Panc1 (cell line): ENCODE results near the gene GPC3. TPM values are rescaled to one million over a fixed set of nuclear protein-coding genes. Genes with fewer than 3 reads are reported as not detected.

Experiments used
- ATAC-seq: fragments of 200-7000 bp; cut with Tn5 transposase; 2 replicates; pipeline ENCODE4 v1.9.1; 2020; ENCODE audit warnings: mild to moderate bottlenecking, moderate library complexity
- BruUV-seq: library from RNA; stranded (reverse); fragments of 400-500 nt; replicated peaks from 2 replicates; lab custom pipeline; 2021; lab: Mats Ljungman, UMichigan
- CTCF ChIA-PET: fragments of 300-600 bp; sonication (Branson Sonifier 250); formaldehyde crosslinking; loops from one replicate; lab custom pipeline; 2022; ENCODE audit warnings: antibody characterized with exemption; lab: Charles Lee
- POLR2A ChIA-PET: fragments of 300-600 bp; sonication (Branson Sonifier 250); formaldehyde crosslinking; loops from one replicate; lab custom pipeline; 2022; ENCODE audit warnings: antibody characterized with exemption; lab: Charles Lee
- DNase-seq: peaks from one replicate; pipeline ENCODE4 v3.0.0-alpha.2; 2010; ENCODE audit warnings: low read depth, low spot score
- H3K27ac ChIP-seq: 2 replicates; pipeline ENCODE4 v1.5.1; 2011; ENCODE audit warnings: mild to moderate bottlenecking, low read length, inconsistent platforms
- H3K27me3 ChIP-seq: fragments of 200-500 bp; sonication (Bioruptor generic); 2 replicates; pipeline ENCODE4 v1.6.0; 2014; ENCODE audit warnings: low read length, inconsistent platforms; ENCODE audit not compliant: control insufficient read depth, insufficient read depth
- H3K36me3 ChIP-seq: fragments of 200-500 bp; sonication (Bioruptor generic); 2 replicates; pipeline ENCODE4 v1.5.1; 2014; ENCODE audit warnings: inconsistent platforms, mild to moderate bottlenecking, low read length, moderate library complexity; ENCODE audit not compliant: control insufficient read depth, insufficient read depth
- H3K4me1 ChIP-seq: 2 replicates; pipeline ENCODE4 v1.5.1; 2011; ENCODE audit warnings: inconsistent platforms, mild to moderate bottlenecking, low read length, moderate library complexity; ENCODE audit not compliant: control insufficient read depth, insufficient read depth
- H3K4me3 ChIP-seq, 2 experiments: 2 replicates each; pipeline ENCODE4 v1.5.1; 2011 to 2012; ENCODE audit warnings: low read depth in 2 of 2, low read length in 2 of 2, mild to moderate bottlenecking in 2 of 2, inconsistent platforms in 1 of 2, moderate library complexity in 1 of 2
- H3K9me3 ChIP-seq: fragments of 200-500 bp; sonication (Bioruptor generic); 2 replicates; pipeline ENCODE4 v1.5.1; 2014; ENCODE audit warnings: low read depth, mild to moderate bottlenecking, inconsistent platforms, low read length, moderate library complexity; ENCODE audit not compliant: control insufficient read depth, insufficient read depth
- POLR2AphosphoS5 ChIP-seq: IDR thresholded peaks from 2 replicates; pipeline ENCODE4 v1.6.1; 2012; ENCODE audit warnings: mild to moderate bottlenecking, low read depth, low read length, moderate library complexity
- REST ChIP-seq, 2 experiments: IDR thresholded peaks; 2 replicates each; pipeline ENCODE4 v1.6.1; 2011 to 2012; ENCODE audit warnings: low read depth in 2 of 2, control low read depth in 1 of 2, low read length in 1 of 2, mild to moderate bottlenecking in 1 of 2, moderate library complexity in 1 of 2; ENCODE audit not compliant: insufficient read depth in 1 of 2
- SIN3A ChIP-seq: IDR thresholded peaks from 2 replicates; pipeline ENCODE4 v1.6.1; 2012; ENCODE audit warnings: low read depth, mild to moderate bottlenecking, low read length, moderate library complexity, borderline replicate concordance; ENCODE audit not compliant: insufficient read depth
- TCF7L2 ChIP-seq: IDR thresholded peaks from 2 replicates; pipeline ENCODE4 v1.6.1; 2011; ENCODE audit warnings: mild to moderate bottlenecking, low read depth, low read length, inconsistent platforms
- in situ Hi-C: cut with HindIII; loops from 2 replicates; pipeline ENCODE4 v1.10.0; 2016; ENCODE audit warnings: low sequenced_read_pairs, low pct_unique_long_range_greater_than_20kb
- intact Hi-C: fragments of 100-400 bp; cut with micrococcal nuclease; formaldehyde crosslinking; loops from one replicate; pipeline ENCODE4 v1.10.0; 2022; ENCODE audit not compliant: unreplicated experiment
- total RNA-seq: library from RNA; stranded (reverse); gene quantifications from one replicate; pipeline ENCODE4 v1.2.1, GENCODE V29; 2021; ENCODE audit not compliant: unreplicated experiment
- TF ChIP-seq, protein P1 (sequence below): fragments of 450-650 bp; IDR thresholded peaks from 2 replicates; pipeline ENCODE4 v1.5.1; 2017; ENCODE audit warnings: mild to moderate bottlenecking

Gene GPC3
- total RNA-seq, 1 experiment from 2014 or later, result 0.95 TPM

GRCh38 chrX:134006484-134007161, 21.2 kb upstream of the GPC3 start:
- intact Hi-C loops, result no loop called here
- DNase-seq, result no peak
- TF ChIP-seq REST (IDR thresholded peaks at IDR 0.05; ENCODE audit: insufficient read depth in 1 of 2, low read depth in 2 of 2, low read length in 1 of 2) (no peak), POLR2AphosphoS5 (no peak), SIN3A (no peak), TCF7L2 (no peak)
- TF ChIP-seq, protein P1, sequence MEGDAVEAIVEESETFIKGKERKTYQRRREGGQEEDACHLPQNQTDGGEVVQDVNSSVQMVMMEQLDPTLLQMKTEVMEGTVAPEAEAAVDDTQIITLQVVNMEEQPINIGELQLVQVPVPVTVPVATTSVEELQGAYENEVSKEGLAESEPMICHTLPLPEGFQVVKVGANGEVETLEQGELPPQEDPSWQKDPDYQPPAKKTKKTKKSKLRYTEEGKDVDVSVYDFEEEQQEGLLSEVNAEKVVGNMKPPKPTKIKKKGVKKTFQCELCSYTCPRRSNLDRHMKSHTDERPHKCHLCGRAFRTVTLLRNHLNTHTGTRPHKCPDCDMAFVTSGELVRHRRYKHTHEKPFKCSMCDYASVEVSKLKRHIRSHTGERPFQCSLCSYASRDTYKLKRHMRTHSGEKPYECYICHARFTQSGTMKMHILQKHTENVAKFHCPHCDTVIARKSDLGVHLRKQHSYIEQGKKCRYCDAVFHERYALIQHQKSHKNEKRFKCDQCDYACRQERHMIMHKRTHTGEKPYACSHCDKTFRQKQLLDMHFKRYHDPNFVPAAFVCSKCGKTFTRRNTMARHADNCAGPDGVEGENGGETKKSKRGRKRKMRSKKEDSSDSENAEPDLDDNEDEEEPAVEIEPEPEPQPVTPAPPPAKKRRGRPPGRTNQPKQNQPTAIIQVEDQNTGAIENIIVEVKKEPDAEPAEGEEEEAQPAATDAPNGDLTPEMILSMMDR, result no peak
- H3K4me3 ChIP-seq, result no peak overlapping the region
- H3K36me3 ChIP-seq, result no peaks in the 10 kb centered on the region
- no peak for ATAC-seq
- ChIA-PET POLR2A (no interaction called here), CTCF (no interaction called here)
- no peaks in the 10 kb centered on the region for H3K4me1 ChIP-seq
- in situ Hi-C loops, result no loop called here
- no peak overlapping the region for H3K27ac ChIP-seq
- H3K9me3 ChIP-seq, result no peaks in the 10 kb centered on the region
- no peaks in the 10 kb centered on the region; the same call in 1 of the 2 replicates for H3K27me3 ChIP-seq
- no TSS peak for BruUV-seq

DNA sequence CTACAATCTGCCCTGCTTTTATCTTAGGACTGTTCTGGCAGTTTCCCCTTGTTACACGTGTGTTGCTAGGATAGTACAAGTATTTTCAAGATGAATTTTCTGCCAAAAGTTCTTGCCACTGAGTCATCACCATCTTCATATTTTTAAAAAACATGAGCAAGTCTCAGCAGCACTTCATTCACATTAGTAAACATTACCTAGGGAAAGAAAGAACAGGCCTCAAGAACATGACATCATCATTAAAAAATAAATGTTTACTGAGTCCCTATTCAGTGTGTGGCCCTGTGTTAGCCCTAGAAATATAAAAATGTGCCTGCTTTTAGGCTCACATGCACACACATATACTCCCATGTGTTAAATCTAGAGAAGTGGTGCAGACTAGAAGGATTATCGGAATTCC, 18.7 kb upstream of the GPC3 start:
- ATAC-seq (no peak), DNase-seq (no peak)
- Histone ChIP-seq H3K27ac (no peak overlapping the region), H3K4me1 (no peaks in the 10 kb centered on the region), H3K27me3 (no peaks in the 10 kb centered on the region; the same call in 1 of the 2 replicates), H3K9me3 (no peaks in the 10 kb centered on the region), H3K4me3 (no peak overlapping the region), H3K36me3 (no peaks in the 10 kb centered on the region)
- TF ChIP-seq TCF7L2 (no peak), POLR2AphosphoS5 (no peak), SIN3A (no peak), REST (IDR thresholded peaks at IDR 0.05; ENCODE audit: insufficient read depth in 1 of 2, low read depth in 2 of 2, low read length in 1 of 2) (no peak)
- TF ChIP-seq, protein P1, result no peak
- intact Hi-C loops (no loop called here), in situ Hi-C loops (no loop called here)
- ChIA-PET POLR2A (no interaction called here), CTCF (no interaction called here)
- BruUV-seq, result no TSS peak
